D721Med (cell line): ENCODE data around the gene ANKS1B.

Experiments used
- DNase-seq: peaks from one replicate; pipeline ENCODE4 v3.0.0; 2011; ENCODE audit warnings: low spot score; ENCODE audit not compliant: insufficient read length
- FAIRE-seq: peaks from 2 replicates; lab custom pipeline; 2011; peaks lifted over from hg19 to GRCh38; lab: Jason Lieb, UNC
- TF ChIP-seq, protein P1 (sequence below): IDR thresholded peaks from 2 replicates; pipeline ENCODE4 v1.5.1; 2012; ENCODE audit warnings: mild to moderate bottlenecking, control low read depth; ENCODE audit not compliant: insufficient read depth; ENCODE audit errors: missing control alignments

Gene ANKS1B

GRCh38 chr12:98895086-98895651, 1089.6 kb downstream of the ANKS1B start:
- TF ChIP-seq, protein P1, sequence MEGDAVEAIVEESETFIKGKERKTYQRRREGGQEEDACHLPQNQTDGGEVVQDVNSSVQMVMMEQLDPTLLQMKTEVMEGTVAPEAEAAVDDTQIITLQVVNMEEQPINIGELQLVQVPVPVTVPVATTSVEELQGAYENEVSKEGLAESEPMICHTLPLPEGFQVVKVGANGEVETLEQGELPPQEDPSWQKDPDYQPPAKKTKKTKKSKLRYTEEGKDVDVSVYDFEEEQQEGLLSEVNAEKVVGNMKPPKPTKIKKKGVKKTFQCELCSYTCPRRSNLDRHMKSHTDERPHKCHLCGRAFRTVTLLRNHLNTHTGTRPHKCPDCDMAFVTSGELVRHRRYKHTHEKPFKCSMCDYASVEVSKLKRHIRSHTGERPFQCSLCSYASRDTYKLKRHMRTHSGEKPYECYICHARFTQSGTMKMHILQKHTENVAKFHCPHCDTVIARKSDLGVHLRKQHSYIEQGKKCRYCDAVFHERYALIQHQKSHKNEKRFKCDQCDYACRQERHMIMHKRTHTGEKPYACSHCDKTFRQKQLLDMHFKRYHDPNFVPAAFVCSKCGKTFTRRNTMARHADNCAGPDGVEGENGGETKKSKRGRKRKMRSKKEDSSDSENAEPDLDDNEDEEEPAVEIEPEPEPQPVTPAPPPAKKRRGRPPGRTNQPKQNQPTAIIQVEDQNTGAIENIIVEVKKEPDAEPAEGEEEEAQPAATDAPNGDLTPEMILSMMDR: no peak
- FAIRE-seq (no peak), DNase-seq (no peak)

- DNase-seq (peak; percentile 24), FAIRE-seq (no peak)
- TF ChIP-seq, protein P1: no peak
These were observed 1090.2 kb downstream of the ANKS1B start for GRCh38 chr12:98894412-98895085.

GRCh38 chr12:98893675-98894411, 1090.9 kb downstream of the ANKS1B start:
- FAIRE-seq (no peak), DNase-seq (no peak)

DNA sequence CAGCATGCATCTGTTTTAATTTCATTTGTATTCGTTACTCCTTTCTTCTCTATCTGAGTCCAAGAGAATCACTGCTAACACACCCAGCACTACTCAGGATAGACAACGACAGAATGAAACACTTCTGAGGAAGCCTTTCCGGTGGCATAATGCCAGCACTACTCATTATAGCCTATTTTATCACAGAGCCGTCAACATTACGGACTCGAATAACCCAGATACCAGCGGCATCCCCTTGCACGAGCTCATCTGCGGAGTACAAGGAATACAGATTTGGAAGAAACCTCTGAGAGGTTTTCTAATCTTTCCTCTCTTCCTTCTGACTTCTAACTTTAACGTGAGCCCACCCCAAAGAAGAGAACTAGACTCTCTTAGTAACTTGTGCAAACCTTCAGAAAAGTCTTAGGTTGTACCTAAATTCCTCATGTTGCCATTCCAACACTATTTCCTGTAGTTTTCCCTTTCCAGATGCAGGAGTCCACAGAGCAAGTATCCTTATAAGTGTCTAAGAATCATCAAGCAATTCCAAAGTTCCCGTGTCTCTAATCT, 1091.5 kb downstream of the ANKS1B start:
- no peak for DNase-seq
- FAIRE-seq: no peak
- TF ChIP-seq, protein P1: no peak

More at GRCh38 chr12:98893675-98894411, 1090.9 kb downstream of the ANKS1B start:
- TF ChIP-seq, protein P1: no peak

DNA sequence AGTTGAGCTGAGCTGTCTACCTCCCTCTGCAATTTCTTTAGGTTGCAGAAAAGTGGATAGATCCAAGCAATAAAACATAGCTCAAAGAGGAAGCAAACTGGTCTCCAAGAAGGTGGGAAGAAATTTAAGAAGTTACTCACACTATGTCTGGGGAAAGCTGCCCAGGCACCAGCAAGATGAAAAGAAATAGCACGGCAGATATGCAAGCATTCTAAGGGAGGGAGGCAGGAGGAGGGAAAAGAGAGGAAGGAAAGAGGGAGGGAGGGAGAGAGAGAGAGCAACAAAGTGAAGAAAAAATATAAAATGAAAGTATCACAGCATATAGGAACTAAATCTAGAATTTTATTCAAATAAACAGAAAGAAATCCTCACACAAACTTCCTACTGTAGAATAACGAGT, 1099.0 kb downstream of the ANKS1B start:
- FAIRE-seq: no peak
- DNase-seq: no peak
- TF ChIP-seq, protein P1: no peak

GRCh38 chr12:98883231-98883630, 1101.5 kb downstream of the ANKS1B start:
- FAIRE-seq: no peak
- no peak for DNase-seq
- TF ChIP-seq, protein P1: no peak
